ENCODE data around the gene OPCML.

The OPCML gene

GRCh38 chr11:133570376-133570775 lies 38.1 kb upstream of the OPCML start:
- no peak for DNase-seq (ENCODE audit: low spot score)
- TF ChIP-seq, protein P1, sequence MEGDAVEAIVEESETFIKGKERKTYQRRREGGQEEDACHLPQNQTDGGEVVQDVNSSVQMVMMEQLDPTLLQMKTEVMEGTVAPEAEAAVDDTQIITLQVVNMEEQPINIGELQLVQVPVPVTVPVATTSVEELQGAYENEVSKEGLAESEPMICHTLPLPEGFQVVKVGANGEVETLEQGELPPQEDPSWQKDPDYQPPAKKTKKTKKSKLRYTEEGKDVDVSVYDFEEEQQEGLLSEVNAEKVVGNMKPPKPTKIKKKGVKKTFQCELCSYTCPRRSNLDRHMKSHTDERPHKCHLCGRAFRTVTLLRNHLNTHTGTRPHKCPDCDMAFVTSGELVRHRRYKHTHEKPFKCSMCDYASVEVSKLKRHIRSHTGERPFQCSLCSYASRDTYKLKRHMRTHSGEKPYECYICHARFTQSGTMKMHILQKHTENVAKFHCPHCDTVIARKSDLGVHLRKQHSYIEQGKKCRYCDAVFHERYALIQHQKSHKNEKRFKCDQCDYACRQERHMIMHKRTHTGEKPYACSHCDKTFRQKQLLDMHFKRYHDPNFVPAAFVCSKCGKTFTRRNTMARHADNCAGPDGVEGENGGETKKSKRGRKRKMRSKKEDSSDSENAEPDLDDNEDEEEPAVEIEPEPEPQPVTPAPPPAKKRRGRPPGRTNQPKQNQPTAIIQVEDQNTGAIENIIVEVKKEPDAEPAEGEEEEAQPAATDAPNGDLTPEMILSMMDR (IDR thresholded peaks at IDR 0.05; ENCODE audit: borderline replicate concordance, control extremely low read depth, extremely low read depth, insufficient read depth, missing control alignments), result no peak
- in situ Hi-C loops (cut with MboI; ENCODE audit: low sequenced_read_pairs, unreplicated experiment), result no loop called here

- in situ Hi-C loops (cut with MboI; ENCODE audit: low sequenced_read_pairs, unreplicated experiment), result no loop called here
- no peak for DNase-seq (ENCODE audit: low spot score)
- TF ChIP-seq, protein P1 (IDR thresholded peaks at IDR 0.05; ENCODE audit: borderline replicate concordance, control extremely low read depth, extremely low read depth, insufficient read depth, missing control alignments), result no peak
Observed at GRCh38 chr11:133563505-133564025, 31.3 kb upstream of the OPCML start.

DNA sequence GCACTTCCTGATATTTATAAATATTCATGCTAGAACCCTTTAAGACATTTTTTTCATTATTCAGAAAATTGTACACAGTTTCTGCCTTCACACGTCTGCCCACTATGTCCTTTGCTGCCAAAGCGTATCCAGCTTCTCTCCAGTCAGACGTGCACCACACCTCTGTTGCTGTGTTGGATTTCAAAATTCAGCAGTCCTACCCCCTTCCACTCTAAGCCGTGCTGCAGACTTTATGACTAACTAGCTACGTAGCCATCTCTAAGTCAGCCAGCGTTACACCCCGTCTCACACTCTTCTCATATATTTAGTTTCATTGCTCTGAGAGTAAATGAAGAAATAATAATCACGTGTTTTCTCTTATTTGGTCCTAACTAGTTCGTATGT lies 28.2 kb upstream of the OPCML start:
- in situ Hi-C loops (cut with MboI; ENCODE audit: low sequenced_read_pairs, unreplicated experiment), result no loop called here
- TF ChIP-seq, protein P1 (IDR thresholded peaks at IDR 0.05; ENCODE audit: borderline replicate concordance, control extremely low read depth, extremely low read depth, insufficient read depth, missing control alignments), result no peak
- no peak for DNase-seq (ENCODE audit: low spot score)

GRCh38 chr11:133559833-133560471 lies 27.7 kb upstream of the OPCML start:
- TF ChIP-seq, protein P1 (IDR thresholded peaks at IDR 0.05; ENCODE audit: borderline replicate concordance, control extremely low read depth, extremely low read depth, insufficient read depth, missing control alignments), result no peak
- no peak for DNase-seq (ENCODE audit: low spot score)
- in situ Hi-C loops (cut with MboI; ENCODE audit: low sequenced_read_pairs, unreplicated experiment), result no loop called here

DNA sequence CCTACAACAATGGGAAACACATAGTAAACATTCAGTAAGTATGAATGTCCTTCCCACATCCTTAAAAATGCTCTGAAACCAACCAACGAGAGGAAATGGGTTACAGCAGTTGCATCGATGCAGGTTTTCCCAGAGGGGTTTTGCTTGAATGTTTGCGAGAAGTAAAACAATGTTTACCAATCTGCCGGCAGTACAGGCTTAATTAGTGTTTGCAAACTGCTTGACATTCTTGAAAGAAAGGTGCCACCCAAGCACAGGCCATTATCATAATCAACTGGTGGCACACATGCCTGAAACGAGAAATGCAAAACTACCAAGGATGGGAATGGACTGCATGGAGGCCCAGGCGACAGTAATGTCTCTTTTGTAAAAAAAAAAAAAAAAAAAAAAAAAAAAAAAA lies 27.1 kb upstream of the OPCML start:
- no peak for DNase-seq (ENCODE audit: low spot score)
- in situ Hi-C loops (cut with MboI; ENCODE audit: low sequenced_read_pairs, unreplicated experiment), result no loop called here
- TF ChIP-seq, protein P1 (IDR thresholded peaks at IDR 0.05; ENCODE audit: borderline replicate concordance, control extremely low read depth, extremely low read depth, insufficient read depth, missing control alignments), result no peak

GRCh38 chr11:133555034-133555433 lies 22.7 kb upstream of the OPCML start:
- in situ Hi-C loops (cut with MboI; ENCODE audit: low sequenced_read_pairs, unreplicated experiment), result no loop called here
- TF ChIP-seq, protein P1 (IDR thresholded peaks at IDR 0.05; ENCODE audit: borderline replicate concordance, control extremely low read depth, extremely low read depth, insufficient read depth, missing control alignments), result no peak
- no peak for DNase-seq (ENCODE audit: low spot score)
